Activated naive CD8-positive, alpha-beta T cell (primary cell): ENCODE measurements around the gene AMMECR1.
"Not testable (repeated sequence)": the region's sequence is repeated elsewhere in the genome, so short reads cannot be mapped to it uniquely, and the experiment has no call there.

Experiments
- H3K27ac Mint-ChIP-seq: one replicate; pipeline ENCODE4 v1.8.0; 2021; ENCODE audit warnings: mixed read lengths
- H3K27me3 Mint-ChIP-seq: one replicate; pipeline ENCODE4 v1.8.0; 2021; ENCODE audit warnings: mixed read lengths
- H3K36me3 Mint-ChIP-seq: one replicate; pipeline ENCODE4 v1.8.0; 2021; ENCODE audit warnings: mixed read lengths
- H3K4me1 Mint-ChIP-seq: one replicate; pipeline ENCODE4 v1.8.0; 2021; ENCODE audit warnings: low read depth, mixed read lengths
- H3K4me3 Mint-ChIP-seq: one replicate; pipeline ENCODE4 v1.8.0; 2021; ENCODE audit warnings: mild to moderate bottlenecking, mixed read lengths
- H3K9me3 Mint-ChIP-seq: one replicate; pipeline ENCODE4 v1.8.0; 2021; ENCODE audit warnings: low read depth, mixed read lengths

AMMECR1 gene

GRCh38 chrX:110252711-110253110 lies 65.2 kb downstream of the AMMECR1 start:
- H3K4me3 Mint-ChIP-seq: no peak overlapping the region
- H3K4me1 Mint-ChIP-seq: peaks cover 11% of the 10 kb centered on the region
- peaks cover 3% of the 10 kb centered on the region for H3K36me3 Mint-ChIP-seq
- no peaks in the 10 kb centered on the region for H3K9me3 Mint-ChIP-seq
- no peak overlapping the region for H3K27ac Mint-ChIP-seq
- no peaks in the 10 kb centered on the region for H3K27me3 Mint-ChIP-seq

- no peaks in the 10 kb centered on the region for H3K9me3 Mint-ChIP-seq
- H3K27ac Mint-ChIP-seq: no peak overlapping the region
- no peaks in the 10 kb centered on the region for H3K27me3 Mint-ChIP-seq
- peaks cover 10% of the 10 kb centered on the region for H3K4me1 Mint-ChIP-seq
- no peak overlapping the region for H3K4me3 Mint-ChIP-seq
- peaks cover 3% of the 10 kb centered on the region for H3K36me3 Mint-ChIP-seq
These were observed 65.9 kb downstream of the AMMECR1 start for GRCh38 chrX:110251961-110252360.

DNA sequence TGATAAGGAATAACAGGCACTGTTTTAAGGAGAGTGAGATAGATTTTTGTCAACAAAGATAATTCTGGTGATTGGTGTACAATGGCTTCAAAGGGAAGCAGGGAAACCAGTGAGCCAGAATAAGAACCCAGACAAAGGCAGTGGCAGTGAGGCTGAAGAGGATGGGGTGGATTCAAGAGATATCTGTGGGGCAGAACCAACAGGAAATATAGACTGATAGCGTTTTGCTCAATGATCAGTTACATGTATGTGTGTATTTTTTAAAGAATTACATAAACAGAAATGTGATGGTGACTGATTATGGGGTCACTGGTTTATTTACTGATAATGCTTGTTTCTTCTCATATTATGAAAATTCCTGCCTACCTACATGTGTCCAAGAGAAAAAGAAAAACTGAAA lies 66.4 kb downstream of the AMMECR1 start:
- peaks cover 13% of the 10 kb centered on the region for H3K4me1 Mint-ChIP-seq
- H3K36me3 Mint-ChIP-seq: peaks cover 3% of the 10 kb centered on the region
- H3K9me3 Mint-ChIP-seq: no peaks in the 10 kb centered on the region
- no peak overlapping the region for H3K27ac Mint-ChIP-seq
- no peaks in the 10 kb centered on the region for H3K27me3 Mint-ChIP-seq
- no peak overlapping the region for H3K4me3 Mint-ChIP-seq

DNA sequence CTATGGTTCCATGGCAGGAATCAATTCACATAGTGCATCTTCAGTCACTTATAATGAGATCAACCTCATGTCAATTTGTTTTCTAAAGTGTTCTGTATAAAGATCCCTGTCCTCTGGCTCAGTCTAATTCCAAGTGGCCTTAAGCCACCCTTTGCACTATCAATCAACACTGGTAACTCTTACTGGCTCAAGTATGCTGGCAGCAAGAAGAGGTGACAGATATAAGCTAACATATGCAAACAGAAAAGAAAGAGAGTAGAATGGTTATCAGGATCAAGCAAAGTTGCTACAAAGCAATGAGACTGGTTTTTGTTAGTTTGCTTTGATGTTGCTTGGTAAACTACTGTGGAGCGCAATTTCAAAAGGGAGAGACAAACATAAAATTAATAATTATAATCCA lies 67.0 kb downstream of the AMMECR1 start:
- no peaks in the 10 kb centered on the region for H3K9me3 Mint-ChIP-seq
- no peak overlapping the region for H3K4me3 Mint-ChIP-seq
- peaks cover 3% of the 10 kb centered on the region for H3K36me3 Mint-ChIP-seq
- no peaks in the 10 kb centered on the region for H3K27me3 Mint-ChIP-seq
- H3K4me1 Mint-ChIP-seq: peaks cover 15% of the 10 kb centered on the region
- H3K27ac Mint-ChIP-seq: no peak overlapping the region

DNA sequence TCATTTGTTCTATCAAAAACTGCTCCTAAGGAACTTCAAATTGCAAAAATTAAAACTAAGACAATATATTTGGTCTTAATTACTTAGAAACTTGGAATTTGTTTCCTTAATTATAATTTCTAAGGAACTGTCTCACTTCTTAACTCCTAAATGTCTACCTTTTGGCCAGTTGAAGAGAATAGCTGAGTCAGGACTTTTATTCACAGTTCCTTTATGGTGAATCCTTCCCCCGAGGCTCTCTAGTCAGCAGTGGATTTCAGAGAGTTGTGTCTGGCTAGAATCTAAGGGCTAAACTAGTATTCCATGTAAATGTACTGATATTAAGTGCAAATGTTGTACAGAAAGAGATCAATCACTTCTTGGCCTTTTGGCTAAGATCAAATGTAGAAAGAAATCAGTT lies 69.3 kb downstream of the AMMECR1 start:
- no peaks in the 10 kb centered on the region for H3K27me3 Mint-ChIP-seq
- no peaks in the 10 kb centered on the region for H3K9me3 Mint-ChIP-seq
- H3K4me1 Mint-ChIP-seq: peaks cover 31% of the 10 kb centered on the region
- H3K27ac Mint-ChIP-seq: no peak overlapping the region
- no peak overlapping the region for H3K4me3 Mint-ChIP-seq
- peaks cover 5% of the 10 kb centered on the region for H3K36me3 Mint-ChIP-seq

DNA sequence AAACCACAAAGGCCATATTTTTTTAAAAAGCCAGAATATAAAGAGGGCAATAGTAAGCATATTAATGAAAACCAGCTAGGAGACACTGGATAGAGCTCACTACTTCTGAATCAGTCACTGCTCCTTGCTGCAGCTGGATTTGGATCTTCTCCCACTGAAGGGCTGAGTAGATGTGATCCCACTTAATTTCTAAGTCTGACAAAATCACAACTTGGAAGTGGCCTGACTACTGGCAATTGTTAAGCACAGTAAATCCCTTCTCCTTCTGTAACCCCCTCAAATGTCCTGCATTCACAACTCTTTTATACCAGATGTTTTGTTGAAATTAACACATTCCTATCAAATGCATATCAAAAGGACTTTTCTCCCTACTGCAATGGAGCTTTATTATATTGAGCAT lies 72.9 kb downstream of the AMMECR1 start:
- H3K4me1 Mint-ChIP-seq: peaks cover 28% of the 10 kb centered on the region
- no peak overlapping the region for H3K27ac Mint-ChIP-seq
- H3K36me3 Mint-ChIP-seq: peaks cover 11% of the 10 kb centered on the region
- no peaks in the 10 kb centered on the region for H3K27me3 Mint-ChIP-seq
- no peak overlapping the region for H3K4me3 Mint-ChIP-seq
- peaks cover 8% of the 10 kb centered on the region for H3K9me3 Mint-ChIP-seq

GRCh38 chrX:110242371-110242770 lies 75.5 kb downstream of the AMMECR1 start:
- H3K4me3 Mint-ChIP-seq: no peak overlapping the region
- peaks cover 15% of the 10 kb centered on the region for H3K36me3 Mint-ChIP-seq
- H3K4me1 Mint-ChIP-seq: peaks cover 36% of the 10 kb centered on the region
- no peaks in the 10 kb centered on the region for H3K27me3 Mint-ChIP-seq
- H3K9me3 Mint-ChIP-seq: peaks cover 10% of the 10 kb centered on the region
- H3K27ac Mint-ChIP-seq: no peak overlapping the region

DNA sequence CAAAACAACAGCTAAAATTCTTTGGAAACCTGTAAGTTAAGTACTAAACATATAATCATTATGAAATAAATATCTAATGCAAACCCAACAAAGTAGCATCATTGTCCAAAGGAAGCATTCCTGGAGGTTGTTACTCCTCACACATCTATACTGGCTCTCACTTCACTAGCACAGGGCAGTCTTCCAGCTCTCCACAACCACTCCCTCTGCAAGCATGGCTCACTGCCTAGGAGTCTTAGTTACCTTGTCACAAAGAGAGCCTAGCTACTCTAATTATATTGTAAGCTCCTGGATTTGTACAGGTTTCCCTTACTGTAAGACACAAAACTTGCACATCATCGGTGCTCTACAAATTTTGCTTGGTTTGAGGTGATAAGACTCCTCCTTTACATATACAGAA lies 76.1 kb downstream of the AMMECR1 start:
- peaks cover 10% of the 10 kb centered on the region for H3K9me3 Mint-ChIP-seq
- no peaks in the 10 kb centered on the region for H3K27me3 Mint-ChIP-seq
- H3K36me3 Mint-ChIP-seq: peaks cover 15% of the 10 kb centered on the region
- H3K4me3 Mint-ChIP-seq: no peak overlapping the region
- H3K4me1 Mint-ChIP-seq: peaks cover 37% of the 10 kb centered on the region
- H3K27ac Mint-ChIP-seq: no peak overlapping the region

DNA sequence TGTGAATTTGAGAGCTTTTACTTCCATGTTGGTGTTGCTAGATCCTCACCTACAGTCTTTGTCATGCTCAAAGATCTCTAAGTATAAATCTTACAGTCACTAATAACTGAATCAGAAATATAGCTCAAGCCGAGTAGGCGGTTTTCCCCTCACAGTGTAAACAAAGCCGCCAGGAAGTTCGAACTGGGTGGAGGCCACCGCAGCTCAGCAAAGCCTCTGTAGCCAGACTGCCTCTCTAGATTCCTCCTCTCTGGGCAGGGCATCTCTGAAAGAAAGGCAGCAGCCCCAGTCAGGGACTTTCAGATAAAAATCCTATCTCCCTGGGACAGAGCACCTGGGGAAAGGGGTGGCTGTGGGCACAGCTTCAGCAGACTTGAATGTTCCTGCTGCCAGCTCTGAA lies 79.6 kb downstream of the AMMECR1 start:
- H3K9me3 Mint-ChIP-seq, H3K27me3 Mint-ChIP-seq, H3K4me3 Mint-ChIP-seq: not testable (repeated sequence)
- H3K4me1 Mint-ChIP-seq: peaks cover 17% of the 10 kb centered on the region
- peak overlapping the region; percentile 50 for H3K27ac Mint-ChIP-seq
- H3K36me3 Mint-ChIP-seq: peaks cover 12% of the 10 kb centered on the region

- not testable (repeated sequence) for H3K36me3 Mint-ChIP-seq, H3K4me3 Mint-ChIP-seq, H3K9me3 Mint-ChIP-seq, H3K27ac Mint-ChIP-seq, H3K27me3 Mint-ChIP-seq
- peaks cover 38% of the 10 kb centered on the region for H3K4me1 Mint-ChIP-seq
These were observed 86.4 kb downstream of the AMMECR1 start for GRCh38 chrX:110231485-110231884.

DNA sequence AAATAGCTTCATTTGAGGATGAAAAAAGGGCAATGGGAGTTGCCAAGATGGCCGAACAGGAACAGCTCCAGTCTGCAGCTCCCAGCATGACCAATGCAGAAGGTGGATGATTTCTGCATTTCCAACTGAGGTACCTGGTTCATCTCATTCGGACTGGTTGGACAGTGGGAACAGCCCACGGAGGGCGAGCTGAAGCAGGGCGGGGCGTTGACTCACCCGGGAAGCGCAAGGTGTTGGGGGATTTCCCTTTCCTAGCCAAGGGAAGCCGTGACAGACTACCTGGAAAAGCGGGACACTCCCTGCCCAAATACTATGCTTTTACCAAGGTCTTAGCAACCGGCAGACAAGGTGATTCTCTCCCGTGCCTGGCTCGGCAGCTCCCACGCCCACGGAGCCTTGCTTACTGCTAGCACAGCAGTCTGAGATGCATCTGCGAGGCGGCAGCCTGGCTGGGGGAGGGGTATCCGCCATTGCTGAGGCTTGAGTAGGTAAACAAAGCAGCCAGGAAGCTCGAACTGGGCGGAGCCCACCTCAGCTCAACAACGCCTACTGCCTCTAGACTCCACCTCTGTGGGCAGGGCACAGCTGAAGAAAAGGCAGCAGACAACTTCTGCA lies 88.3 kb downstream of the AMMECR1 start:
- Mint-ChIP-seq H3K4me3 (peak overlapping the region; percentile 60), H3K4me1 (peaks cover 40% of the 10 kb centered on the region)
- not testable (repeated sequence) for H3K27ac Mint-ChIP-seq, H3K36me3 Mint-ChIP-seq, H3K9me3 Mint-ChIP-seq, H3K27me3 Mint-ChIP-seq

- no peaks in the 10 kb centered on the region for H3K9me3 Mint-ChIP-seq
- H3K4me3 Mint-ChIP-seq: no peak overlapping the region
- no peaks in the 10 kb centered on the region for H3K27me3 Mint-ChIP-seq
- peaks cover 40% of the 10 kb centered on the region for H3K4me1 Mint-ChIP-seq
- H3K27ac Mint-ChIP-seq: no peak overlapping the region
- H3K36me3 Mint-ChIP-seq: peaks cover 4% of the 10 kb centered on the region
These were observed 89.4 kb downstream of the AMMECR1 start for GRCh38 chrX:110228453-110228852.

DNA sequence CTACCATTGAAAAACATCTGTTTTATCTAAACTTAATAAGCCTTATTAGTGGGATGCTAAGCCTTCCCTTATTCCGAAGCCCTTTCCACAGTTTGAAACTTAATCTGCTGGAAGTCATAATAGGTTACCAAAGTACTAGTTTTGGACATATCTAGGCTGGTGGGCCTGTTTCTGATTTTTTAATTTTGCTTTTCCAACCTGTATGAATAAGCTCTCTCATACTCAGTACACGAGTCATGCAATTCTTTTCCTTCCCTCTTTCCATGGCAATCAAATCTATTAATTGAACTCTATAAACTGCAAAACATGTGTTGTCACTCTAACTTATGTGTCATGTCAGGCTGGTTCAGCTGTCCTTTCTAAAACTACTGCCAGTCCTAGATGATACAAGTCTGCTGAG lies 91.0 kb downstream of the AMMECR1 start:
- Mint-ChIP-seq H3K27me3 (no peaks in the 10 kb centered on the region), H3K27ac (no peak overlapping the region), H3K36me3 (peaks cover 2% of the 10 kb centered on the region), H3K9me3 (no peaks in the 10 kb centered on the region), H3K4me1 (peaks cover 35% of the 10 kb centered on the region), H3K4me3 (no peak overlapping the region)

GRCh38 chrX:110224926-110225617 lies 92.8 kb downstream of the AMMECR1 start:
- Mint-ChIP-seq H3K4me1 (peaks cover 25% of the 10 kb centered on the region), H3K27me3 (no peaks in the 10 kb centered on the region), H3K4me3 (no peak overlapping the region)

GRCh38 chrX:110222497-110223257 lies 95.2 kb downstream of the AMMECR1 start:
- Mint-ChIP-seq H3K27me3 (no peaks in the 10 kb centered on the region), H3K27ac (no peak overlapping the region), H3K4me3 (no peak overlapping the region), H3K4me1 (peaks cover 24% of the 10 kb centered on the region), H3K36me3 (no peaks in the 10 kb centered on the region), H3K9me3 (no peaks in the 10 kb centered on the region)

More at GRCh38 chrX:110224926-110225617, 92.8 kb downstream of the AMMECR1 start:
- Mint-ChIP-seq H3K9me3 (no peaks in the 10 kb centered on the region), H3K27ac (no peak overlapping the region), H3K36me3 (no peaks in the 10 kb centered on the region)
